Mucosa of gallbladder (tissue), 1 donor: ENCODE results near the gene IQGAP1. TPM values are rescaled to one million over a fixed set of nuclear protein-coding genes. Genes with fewer than 3 reads are reported as not detected.

Source experiments
- DNase-seq: peaks from one replicate; pipeline ENCODE4 v3.0.0-alpha.2; 2020; ENCODE audit warnings: low spot score
- total RNA-seq: library from RNA; stranded (reverse); gene quantifications from one replicate; pipeline ENCODE4 v1.2.1, GENCODE V29; 2021
- donor health status: DM: no; HTN: no; CAD: no.

The IQGAP1 gene
- total RNA-seq, 1 donor from 2014 or later, result 159 TPM

DNA sequence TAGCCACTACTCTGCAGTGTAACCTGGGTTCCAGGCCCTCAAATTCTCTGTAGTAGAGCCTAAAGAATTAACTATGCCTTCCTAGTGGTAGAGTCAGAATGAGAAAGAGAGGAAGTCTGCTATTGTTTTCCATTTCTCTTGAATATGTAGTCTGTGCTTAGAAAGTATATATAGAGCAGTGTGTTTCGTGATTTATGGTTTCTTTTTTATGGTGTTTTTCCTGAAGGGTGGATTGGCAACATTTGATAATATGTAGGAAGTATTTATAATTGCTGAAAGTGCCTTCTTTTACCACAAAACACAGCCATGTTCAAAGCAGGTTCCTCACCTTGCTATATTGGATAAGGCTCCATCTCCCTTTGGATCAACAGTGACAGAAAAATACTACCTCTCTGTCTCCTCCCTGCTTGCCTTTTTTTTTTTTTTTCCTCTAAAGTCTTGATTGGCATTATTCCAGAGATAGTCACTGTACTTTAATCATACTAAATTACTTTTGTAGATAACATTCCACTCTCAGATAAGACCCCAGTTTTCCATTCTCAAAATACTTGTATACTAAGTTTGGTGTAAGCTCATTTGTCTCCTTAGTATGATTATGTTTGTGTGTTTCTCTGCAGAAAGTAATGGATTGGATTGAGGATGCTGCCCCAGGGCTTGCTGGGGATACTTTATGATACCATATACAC, 47.8 kb downstream of the IQGAP1 start:
- no peak for DNase-seq

DNA sequence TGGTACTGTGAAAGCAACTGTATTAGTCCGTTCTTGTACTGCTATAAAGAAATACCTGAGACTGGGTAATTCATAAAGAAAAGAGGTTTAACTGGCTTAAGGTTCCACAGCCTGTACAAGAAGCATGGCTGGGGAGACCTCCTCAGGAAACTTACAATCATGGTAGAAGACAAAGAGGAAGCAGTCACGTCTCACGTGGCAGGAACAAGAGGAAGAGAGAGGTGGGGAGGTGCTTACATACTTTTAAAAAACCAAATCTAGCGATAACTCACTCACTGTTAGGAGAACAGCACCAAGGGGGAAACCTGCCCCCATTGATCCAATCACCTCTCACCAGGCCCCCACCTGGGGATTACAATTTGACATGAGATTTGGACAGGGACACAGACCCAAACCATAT, 48.9 kb downstream of the IQGAP1 start:
- DNase-seq, result no peak

DNA sequence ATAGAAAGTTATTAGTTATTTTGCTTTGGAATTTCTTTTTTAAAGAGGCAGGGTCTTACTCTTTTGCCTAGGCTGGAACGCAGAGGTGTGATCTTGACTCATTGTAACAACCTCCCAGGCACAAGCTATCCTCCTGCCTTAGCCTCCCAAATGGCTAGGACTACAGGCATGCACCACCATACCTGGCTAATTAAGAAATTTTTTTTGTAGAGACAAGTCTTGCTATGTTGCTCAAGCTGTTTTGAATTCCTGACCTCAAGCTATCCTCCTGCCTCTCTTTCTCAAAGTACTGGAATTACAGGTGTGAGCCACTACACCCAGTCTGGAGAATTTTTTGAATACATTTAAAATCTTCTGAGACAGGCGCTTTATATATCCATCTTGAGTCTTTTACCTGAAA, 49.5 kb downstream of the IQGAP1 start:
- DNase-seq, result no peak

DNA sequence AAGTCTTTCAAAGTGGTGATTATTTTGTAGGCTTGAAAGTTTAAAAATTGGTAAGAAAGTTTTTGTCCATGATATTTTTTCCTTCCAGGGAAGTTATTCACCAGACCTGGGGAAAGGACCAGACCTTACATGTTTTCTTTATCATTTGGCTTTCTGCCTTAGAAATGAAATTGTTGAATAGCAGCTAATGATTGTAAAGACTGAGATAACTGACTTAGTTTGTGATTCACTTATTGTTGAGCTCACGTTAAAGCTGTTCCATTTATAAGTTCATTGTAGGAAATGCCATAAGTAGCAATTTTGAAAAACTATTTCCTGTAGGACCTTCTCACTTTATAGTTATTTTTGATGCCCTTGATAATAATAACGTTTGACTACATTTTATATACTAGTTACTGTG, 51.9 kb downstream of the IQGAP1 start:
- no peak for DNase-seq

DNA sequence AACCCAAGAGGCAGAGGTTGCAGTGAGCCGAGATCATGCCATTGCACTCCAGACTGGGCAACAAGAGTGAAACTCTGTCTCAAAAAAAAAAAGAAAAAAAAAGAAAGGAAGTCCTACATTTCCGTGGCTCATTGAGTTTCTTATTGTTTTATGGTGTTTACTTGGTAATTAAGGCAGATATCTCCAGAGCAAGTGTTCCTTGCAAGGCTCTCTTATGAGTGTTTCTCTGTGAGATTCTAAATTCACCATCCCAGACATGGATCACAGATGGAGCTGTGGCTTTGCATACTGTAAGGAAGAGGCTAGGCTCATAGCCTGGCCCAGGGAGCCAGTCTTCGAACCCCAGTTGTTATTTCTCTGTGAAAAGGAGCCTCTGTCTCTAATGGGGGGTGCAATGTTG, 53.0 kb downstream of the IQGAP1 start:
- DNase-seq, result no peak

DNA sequence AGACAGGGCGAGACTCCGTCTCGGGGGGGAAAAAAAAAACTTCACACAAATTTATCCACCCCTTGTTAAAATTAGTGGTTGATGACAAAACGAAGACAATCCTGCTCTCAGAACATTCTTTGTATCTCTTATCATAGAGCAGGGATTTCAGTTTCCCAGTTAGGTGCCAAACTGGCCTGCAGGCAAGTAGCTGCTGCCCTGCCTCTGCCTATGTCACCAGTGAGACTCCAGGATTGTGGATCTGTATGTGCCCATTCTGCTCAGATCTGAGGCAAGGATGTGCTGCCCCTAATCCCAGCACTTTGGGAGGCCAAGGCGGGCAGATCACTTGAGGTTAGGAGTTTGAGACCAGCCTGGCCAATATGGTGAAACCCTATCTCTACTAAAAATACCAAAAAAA, 54.4 kb downstream of the IQGAP1 start:
- no peak for DNase-seq

DNA sequence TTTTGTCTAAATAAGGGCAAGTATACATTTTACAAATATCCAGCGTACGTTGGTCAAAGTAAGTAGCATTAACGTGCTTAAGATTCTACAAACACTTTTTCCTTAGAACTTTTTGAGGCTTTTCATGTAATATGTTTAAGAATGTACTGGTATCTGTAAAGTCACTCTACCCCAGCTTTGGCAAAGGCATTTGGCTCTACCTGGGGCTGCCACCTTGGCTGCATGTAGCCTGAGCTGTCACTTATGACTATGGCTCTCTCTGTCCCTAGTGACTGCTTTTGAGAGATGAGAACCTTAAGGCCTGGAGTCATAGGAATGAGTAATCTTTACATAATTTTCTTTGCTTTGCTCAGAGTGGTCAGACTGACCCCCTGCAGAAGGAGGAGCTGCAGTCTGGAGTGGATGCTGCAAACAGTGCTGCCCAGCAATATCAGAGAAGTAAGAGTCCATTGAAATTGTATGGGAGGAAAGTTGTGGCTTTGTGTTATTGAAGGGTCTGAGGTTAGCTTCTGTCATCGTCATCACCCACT, 61.2 kb downstream of the IQGAP1 start:
- no peak for DNase-seq

DNA sequence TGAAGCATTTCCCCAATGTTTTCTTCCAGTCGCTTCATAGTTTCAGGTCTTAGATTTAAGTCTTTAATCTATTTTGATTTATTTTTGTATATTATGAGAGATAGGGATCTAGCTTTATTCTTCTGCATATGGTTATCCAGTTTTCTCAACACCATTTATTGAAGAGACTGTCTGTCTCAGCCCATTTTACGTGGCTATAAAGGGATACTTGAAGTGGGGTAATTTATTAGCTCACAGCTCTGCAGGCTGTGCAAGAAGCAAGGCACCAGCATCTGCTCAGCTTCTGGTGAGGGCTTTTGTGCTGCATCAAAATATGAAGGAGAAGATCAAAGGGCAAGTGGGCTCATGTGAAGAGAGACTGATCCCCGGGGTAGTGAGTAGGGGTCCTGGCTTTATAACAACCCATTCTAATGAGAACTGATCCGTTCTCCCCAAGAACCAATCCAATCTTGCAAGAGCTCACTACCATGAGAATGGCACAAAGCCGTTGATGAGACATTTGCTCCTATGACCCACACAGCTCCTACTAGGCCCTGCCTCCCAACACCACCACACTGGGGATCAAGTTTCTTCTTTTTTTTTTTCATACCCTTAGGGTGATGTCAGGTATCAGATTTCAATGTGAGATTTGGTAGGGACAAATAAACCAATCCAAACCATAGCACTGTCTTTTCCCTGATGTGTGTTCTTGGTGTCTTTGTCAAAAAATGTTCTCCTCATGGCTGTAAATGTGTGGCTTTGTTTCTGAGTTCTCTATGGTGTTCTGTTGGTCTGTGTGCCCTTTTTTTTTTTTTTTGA, 63.2 kb downstream of the IQGAP1 start:
- no peak for DNase-seq

DNA sequence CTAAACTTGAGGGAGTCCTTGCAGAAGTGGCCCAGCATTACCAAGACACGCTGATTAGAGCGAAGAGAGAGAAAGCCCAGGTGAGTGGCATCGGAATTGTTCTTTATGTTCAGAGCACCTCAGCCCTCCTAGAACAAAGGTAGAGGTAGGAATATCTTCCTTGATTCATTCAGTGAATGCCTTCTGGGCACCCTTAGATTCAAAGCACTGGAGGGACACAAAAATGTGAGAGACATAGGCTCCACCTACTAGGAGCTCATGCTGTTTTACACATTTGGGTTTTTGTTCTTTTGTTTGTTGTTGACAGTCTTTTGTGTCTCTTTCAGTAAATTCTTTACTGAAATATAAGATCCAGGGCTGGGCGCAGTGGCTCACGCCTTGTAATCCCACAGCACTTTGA, 68.2 kb downstream of the IQGAP1 start:
- DNase-seq, result no peak

DNA sequence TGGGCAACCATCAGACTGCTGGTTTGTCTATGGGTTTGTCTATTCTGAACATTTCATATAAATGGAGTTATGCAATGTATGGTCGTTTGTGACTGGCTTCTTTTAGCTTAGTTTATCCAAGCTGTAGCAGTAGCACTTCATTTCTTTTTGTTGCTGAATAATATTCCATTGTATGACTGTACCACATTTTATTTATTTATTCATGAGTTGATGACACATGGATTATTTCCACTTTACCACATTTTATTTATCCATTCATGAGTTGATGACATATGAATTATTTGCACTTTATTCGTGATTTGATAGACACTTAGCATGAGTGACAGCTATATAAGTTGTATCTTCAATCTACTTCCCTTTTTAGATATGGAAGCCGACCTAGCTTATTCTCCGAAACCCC, 70.0 kb downstream of the IQGAP1 start:
- no peak for DNase-seq

DNA sequence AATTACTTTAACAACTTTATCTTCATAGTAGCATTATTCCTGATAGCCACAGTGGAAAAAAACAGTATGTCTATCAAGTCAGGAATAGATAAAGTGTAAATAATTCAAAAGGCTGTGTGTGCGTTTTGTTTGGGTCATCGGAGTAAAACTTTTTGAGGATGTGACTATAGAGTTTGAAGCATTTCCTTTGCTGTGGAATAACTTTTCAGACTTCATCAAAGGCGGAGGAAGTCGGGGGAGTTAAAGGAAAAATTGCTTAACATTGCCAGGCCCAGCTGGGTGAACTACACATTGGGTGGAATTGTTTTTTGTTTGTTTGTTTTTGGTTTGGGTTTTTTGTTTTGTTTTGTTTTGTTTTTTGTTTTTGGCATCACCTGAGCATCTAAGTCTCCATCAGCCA, 71.3 kb downstream of the IQGAP1 start:
- DNase-seq, result no peak

DNA sequence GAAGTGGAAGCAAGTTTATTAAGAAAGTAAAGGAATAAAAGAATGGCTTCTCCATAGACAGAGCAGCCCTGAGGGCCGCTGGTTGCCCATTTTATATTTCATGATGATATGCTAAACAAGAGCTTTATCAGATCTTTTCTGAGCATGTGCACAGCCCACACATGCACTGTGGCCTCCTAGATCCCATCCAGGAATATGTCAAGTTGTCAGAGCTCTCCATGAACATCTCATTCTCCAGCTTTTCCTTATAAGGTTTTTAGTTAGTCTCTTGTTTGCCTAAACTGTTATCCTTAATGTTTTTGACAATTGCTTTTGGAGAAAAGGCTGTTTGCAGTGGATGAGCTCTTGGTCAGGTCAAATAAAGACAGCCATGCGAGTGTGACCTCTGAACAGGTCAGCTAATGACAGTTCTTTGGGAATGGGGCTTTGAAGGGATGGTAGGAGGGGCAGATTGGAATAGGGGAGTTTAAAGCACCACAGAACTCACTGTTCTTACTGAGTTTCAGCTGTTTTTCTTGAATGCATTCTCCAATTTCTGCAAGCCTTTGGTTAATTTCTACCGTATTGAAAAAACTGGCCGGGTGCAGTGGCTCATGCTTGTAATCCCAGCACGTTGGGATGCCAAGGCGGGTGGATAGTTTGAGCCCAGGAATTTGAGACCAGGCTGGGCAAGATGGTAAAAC, 72.2 kb downstream of the IQGAP1 start:
- no peak for DNase-seq

DNA sequence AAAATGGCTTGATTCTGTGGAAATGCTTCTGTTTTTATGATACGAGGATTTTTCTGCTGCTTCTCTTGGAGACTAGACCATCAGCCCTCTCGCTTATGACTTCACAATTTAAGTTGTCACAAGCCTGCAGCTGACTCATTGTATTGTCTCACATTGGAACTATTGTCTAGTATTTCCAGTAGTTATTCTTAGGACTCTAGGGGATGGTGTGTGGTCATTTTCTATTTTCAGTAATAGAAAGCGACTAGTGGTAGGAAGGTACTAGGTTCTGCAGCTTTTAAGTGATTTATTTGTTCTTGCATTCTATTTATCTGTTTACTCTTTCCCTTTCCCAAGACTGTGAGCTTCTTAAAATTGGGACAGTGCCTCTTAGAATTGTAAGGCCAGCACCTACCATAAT, 75.3 kb downstream of the IQGAP1 start:
- no peak for DNase-seq

DNA sequence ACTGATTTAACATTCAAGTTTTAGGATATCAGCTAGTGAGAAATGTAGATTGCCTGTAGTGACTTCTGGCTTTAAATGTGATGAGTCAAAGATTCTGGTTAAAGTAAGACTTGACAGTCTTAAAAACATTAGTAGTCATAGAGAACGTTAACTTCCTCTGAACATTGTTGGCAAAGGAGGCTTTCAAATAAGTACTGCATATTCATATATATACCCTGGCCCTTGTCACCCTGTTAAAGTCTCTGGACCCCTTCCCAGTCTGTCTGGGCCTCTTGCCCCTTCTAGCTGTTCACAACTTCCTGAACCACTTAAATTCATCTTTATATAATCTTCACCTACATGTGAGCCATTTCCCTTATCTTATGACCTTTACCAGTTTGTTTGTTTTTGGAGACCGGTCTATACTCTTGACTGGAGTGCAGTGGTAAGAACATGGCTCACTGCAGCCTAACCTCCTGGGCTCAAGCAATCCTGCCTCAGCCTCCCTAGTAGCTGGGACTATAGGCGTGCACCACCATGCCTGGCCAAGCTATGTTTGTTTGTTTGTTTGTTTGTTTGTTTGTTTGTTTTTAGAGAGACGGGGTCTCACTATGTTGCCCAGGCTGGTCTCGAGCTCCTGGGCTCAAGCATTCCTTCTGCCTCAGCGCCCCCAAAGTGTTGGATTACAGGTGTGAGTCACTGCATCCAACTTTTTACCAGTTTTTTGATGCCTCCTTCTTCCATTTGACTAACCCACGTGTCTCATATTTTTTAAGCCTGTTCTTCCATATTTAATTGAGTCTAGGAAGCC, 77.3 kb downstream of the IQGAP1 start:
- no peak for DNase-seq

DNA sequence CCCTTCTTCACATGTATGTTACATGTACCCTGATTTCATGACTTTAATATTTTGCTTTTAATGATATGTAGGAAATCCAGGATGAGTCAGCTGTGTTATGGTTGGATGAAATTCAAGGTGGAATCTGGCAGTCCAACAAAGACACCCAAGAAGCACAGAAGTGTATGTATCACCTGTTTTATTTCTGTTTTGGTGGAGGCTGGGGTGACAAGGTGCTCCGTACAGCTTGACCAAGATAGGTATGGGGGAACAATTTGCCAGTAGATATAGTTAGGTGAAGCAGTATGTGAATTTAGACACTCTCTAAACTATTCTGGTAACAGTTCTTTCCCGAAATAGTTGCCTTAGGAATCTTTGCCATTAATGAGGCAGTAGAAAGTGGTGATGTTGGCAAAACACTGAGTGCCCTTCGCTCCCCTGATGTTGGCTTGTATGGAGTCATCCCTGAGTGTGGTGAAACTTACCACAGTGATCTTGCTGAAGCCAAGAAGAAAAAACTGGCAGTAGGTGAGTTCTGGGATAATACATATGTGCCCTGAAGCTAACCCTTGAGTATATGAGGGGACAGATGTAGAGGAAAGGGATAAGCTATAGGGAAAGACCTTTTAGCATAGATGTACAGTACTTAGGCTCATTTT, 78.0 kb downstream of the IQGAP1 start:
- no peak for DNase-seq

DNA sequence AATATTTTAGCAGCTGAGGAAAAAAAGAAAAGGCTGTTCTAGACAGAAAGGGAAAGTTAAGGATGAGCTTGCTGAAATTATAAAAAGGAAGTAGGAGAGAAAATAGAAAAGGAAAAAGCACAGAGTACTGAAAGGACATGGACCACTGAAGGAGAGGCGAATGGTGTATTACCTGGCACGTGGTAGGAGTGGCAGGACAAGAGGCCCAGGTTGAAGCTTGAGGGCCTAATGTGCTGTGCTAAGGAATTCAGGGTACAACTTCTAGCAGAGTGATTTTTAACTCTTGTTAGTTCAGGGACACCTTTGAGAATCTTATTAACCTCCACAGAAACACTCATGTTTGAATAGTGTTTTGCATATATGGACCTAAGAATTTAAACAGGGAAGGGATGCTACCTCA, 81.7 kb downstream of the IQGAP1 start:
- no peak for DNase-seq

DNA sequence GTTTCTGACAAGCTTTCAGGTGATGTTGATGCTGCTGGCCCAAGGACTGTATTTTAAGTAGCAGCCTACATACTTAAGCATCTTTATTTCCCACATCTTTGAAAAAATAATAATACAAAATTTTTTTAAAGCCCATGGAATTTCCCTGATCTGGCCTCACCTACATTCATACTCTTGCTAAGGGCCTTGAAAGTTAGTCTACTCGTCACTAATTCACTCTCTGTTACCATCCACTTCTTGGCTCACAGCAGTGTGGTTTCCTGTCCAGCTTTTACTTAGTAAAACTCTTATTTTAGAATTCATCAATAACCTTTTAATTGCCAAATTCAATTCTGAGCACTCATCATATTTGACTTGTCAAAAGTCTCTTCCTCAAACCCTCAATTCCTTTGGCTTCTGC, 82.4 kb downstream of the IQGAP1 start:
- no peak for DNase-seq

DNA sequence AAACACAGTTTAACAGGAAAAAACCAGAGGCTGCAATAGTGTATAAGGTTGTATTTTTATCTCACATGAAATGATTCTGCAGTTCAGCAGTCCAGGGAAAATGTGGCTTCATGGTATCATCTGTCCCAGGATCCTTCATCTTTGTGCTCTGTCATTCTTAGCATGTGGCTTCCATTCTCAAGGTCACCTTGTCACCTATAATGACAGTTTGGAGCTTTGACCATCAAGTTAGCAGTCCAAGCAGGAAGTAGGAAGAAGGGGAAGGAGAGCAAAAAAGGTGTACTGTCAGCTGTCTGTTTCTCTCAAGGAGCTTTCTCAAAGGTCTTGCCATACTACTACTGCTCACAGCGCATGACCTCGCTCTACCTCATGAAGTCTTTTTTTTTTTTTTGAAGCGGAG, 83.1 kb downstream of the IQGAP1 start:
- no peak for DNase-seq

DNA sequence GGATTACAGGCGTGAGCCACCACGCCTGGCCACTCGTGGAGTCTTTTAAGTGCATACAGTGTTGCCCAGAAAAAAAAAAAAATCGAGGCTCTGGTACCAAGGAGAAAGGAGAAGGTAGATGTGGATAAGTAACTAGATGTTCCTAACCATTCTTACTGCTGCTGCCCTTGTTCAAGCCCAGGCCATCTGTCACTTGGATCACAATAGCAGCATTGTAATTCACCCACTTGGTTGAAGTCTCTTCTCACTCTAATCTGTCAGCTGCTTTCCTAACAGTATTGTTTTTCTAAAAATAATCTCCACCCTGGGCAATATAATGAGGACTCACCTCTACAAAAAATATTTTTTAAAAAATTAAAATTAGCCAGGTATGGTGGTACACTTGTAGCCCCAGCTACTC, 83.7 kb downstream of the IQGAP1 start:
- no peak for DNase-seq

DNA sequence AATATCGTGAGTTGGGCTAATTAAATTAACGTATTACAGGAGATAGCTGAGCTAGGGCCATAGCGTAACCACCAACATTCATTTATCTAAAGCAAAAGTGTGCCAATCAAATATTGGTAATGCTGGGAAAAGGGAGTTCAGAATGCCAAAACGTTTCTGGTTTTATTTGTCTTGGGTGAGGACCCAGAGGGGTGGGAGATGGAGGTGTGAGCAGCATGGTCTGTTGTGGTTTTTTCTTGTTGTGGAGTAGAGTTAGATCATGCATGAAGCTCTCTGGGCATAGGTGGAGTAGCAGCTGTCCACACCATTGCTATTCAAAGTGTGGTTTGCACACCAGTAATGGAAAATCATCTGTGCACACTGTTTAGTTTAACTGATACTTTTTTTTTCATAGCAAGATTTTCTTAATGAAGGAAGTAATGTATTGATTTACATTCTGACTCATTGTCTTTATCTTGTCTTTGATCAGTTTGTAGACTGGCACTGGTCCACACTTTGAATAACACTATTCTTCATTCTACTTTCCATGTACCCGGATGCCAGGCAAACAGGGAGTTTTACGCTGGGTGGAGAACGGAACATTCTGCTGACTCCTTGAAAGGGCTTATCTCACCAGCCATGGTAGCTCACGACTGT, 90.9 kb downstream of the IQGAP1 start:
- peak; percentile 70 for DNase-seq

DNA sequence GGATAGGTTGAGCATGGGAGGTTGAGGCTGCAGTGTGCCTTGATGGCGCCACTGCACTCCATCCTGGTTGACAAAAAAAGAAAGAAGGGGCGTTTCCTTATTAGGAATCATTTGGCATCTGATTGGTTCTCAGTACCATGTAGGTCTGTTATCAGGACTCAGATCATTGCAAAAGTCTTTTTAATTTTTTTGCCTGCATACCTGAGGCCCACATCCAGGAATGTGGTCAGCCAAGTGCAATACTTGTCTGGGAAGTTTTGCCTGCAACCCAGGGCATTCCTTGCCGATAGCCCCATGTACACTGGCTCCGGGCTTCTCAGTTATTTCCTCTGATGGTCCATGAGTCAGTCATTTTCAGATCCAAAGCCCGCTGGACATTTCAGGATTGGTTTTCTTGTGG, 91.6 kb downstream of the IQGAP1 start:
- DNase-seq, result no peak
